Fibroblast of mammary gland (primary cell): Measurements from ENCODE around the gene NEK7.

ENCODE experiments used
- DNase-seq: peaks from one replicate; pipeline ENCODE4 v3.0.0-alpha.2; 2010; ENCODE audit warnings: low read depth
- H3K4me3 ChIP-seq: 2 replicates; pipeline ENCODE4 v1.5.1; 2011; ENCODE audit warnings: low read depth, mild to moderate bottlenecking, low read length, moderate library complexity; ENCODE audit not compliant: control insufficient read depth
- CTCF ChIP-seq: conservative IDR thresholded peaks from 2 replicates; pipeline ENCODE4 v1.5.1; 2011; ENCODE audit warnings: low read depth, low read length, inconsistent platforms; ENCODE audit not compliant: control insufficient read depth, insufficient read depth

The NEK7 gene

GRCh38 chr1:198367296-198367695, 210.5 kb downstream of the NEK7 start:
- no peak for TF ChIP-seq CTCF
- no peak overlapping the region for H3K4me3 ChIP-seq
- DNase-seq, result no peak

GRCh38 chr1:198370996-198371395, 214.2 kb downstream of the NEK7 start:
- no peak overlapping the region for H3K4me3 ChIP-seq
- TF ChIP-seq CTCF, result no peak
- DNase-seq, result no peak
